ENCODE measurements around the gene PEAK3.

The PEAK3 gene

GRCh38 chr19:2250766-2251105 lies 31.2 kb downstream of the PEAK3 start:
- no peak for DNase-seq (ENCODE audit: low read depth in 2 of 2)

GRCh38 chr19:2249880-2250765 lies 31.9 kb downstream of the PEAK3 start:
- DNase-seq (ENCODE audit: low read depth in 2 of 2): no peak

GRCh38 chr19:2249010-2249866 lies 32.7 kb downstream of the PEAK3 start, which contains the start of gene AMH:
Gene AMH, plus strand, starts transcription at chr19:2249323. Its CDS starts 10 bp downstream, at chr19:2249333.
- DNase-seq (ENCODE audit: low read depth in 2 of 2): no peak

GRCh38 chr19:2248136-2249009 lies 33.6 kb downstream of the PEAK3 start:
- no peak for DNase-seq (ENCODE audit: low read depth in 2 of 2)

GRCh38 chr19:2247433-2248101 lies 34.4 kb downstream of the PEAK3 start:
- DNase-seq (ENCODE audit: low read depth in 2 of 2): no peak

- no peak for DNase-seq (ENCODE audit: low read depth in 2 of 2)
Measured at GRCh38 chr19:2246801-2247361, 35.1 kb downstream of the PEAK3 start.

GRCh38 chr19:2246014-2246620 lies 35.9 kb downstream of the PEAK3 start:
- DNase-seq (ENCODE audit: low read depth in 2 of 2): no peak

- DNase-seq (ENCODE audit: low read depth in 2 of 2): no peak
Measured at GRCh38 chr19:2245273-2245672, 36.7 kb downstream of the PEAK3 start.

GRCh38 chr19:2244486-2244885 lies 37.5 kb downstream of the PEAK3 start:
- no peak for DNase-seq (ENCODE audit: low read depth in 2 of 2)

GRCh38 chr19:2244125-2244411 lies 37.9 kb downstream of the PEAK3 start:
- DNase-seq (ENCODE audit: low read depth in 2 of 2): no peak

GRCh38 chr19:2243274-2244124 lies 38.5 kb downstream of the PEAK3 start:
- DNase-seq (ENCODE audit: low read depth in 2 of 2): no peak

GRCh38 chr19:2242816-2243215 lies 39.2 kb downstream of the PEAK3 start:
- no peak for DNase-seq (ENCODE audit: low read depth in 2 of 2)

- no peak for DNase-seq (ENCODE audit: low read depth in 2 of 2)
Measured at GRCh38 chr19:2242092-2242537, 39.9 kb downstream of the PEAK3 start.

- DNase-seq (ENCODE audit: low read depth in 2 of 2): no peak
Measured at GRCh38 chr19:2240881-2241760, 40.9 kb downstream of the PEAK3 start.

GRCh38 chr19:2239771-2240770 lies 41.9 kb downstream of the PEAK3 start:
- no peak for DNase-seq (ENCODE audit: low read depth in 2 of 2)

GRCh38 chr19:2239173-2239572 lies 42.8 kb downstream of the PEAK3 start:
- no peak for DNase-seq (ENCODE audit: low read depth in 2 of 2)

- DNase-seq (ENCODE audit: low read depth in 2 of 2): no peak
Measured at GRCh38 chr19:2237869-2238153, 44.2 kb downstream of the PEAK3 start.

All from stimulated activated CD8-positive, alpha-beta memory T cell treated with anti-CD3 and anti-CD28 coated beads, Interleukin-7, amount 100 ng/mL, for 4 hours (primary cell).